ENCODE results near the gene FHIT. TPM values are rescaled to one million over a fixed set of nuclear protein-coding genes. Genes with fewer than 3 reads are reported as not detected.

FHIT gene
- total and polyA plus RNA-seq, 4 donors = 2.1 to 14.7 (median 6.6) TPM

DNA sequence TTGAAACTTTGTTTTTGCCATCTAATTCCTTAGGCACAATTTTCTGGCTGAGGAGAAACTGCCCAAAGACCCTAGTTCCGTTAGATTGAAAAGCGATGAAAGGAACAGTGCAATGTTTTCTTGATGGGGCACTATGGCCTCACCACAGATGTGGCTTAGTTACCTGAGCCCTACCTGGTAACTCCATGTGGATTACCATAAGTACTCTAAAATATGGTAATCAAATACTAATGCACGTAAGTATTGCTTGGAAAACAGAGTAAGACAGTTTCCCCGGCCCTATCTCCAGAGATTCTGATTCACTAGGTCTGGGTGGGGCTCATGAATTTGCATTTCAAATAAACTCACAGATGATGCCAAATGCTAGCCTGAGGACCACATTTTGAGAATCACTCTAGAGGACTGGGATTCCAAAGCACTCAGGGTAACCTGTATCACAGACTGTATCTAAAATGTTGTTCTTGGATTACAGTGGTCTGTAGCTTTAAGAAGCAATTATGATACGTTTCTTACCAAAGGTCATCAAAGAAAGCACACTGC lies 806.3 kb downstream of the FHIT start (continued):
- TF ChIP-seq ATF3 (IDR thresholded peaks at IDR 0.05) (no peak), TAF1 (conservative IDR thresholded peaks at IDR 0.05) (no peak)

DNA sequence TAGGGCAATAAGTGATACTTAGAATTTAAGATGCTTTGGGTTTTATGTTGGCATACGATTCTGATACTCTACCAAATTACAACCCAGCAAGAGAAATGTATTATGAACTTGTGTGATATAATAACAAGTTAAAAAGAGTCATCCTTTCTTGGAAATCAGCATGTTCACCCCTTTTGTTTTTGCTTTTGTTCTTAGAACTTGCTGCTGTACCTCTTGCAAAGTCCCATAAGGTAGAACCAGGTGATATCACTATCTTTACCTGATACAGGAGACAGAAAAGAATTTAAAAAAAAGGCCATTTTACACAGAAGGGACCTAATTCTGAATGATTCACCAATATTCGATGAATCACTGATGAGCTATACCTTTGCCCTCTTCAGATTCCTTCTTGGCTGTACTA lies 810.4 kb downstream of the FHIT start:
- WGBS = 93% methylated on average over 2 of the region's 2 CpGs
- TF ChIP-seq, protein P1, sequence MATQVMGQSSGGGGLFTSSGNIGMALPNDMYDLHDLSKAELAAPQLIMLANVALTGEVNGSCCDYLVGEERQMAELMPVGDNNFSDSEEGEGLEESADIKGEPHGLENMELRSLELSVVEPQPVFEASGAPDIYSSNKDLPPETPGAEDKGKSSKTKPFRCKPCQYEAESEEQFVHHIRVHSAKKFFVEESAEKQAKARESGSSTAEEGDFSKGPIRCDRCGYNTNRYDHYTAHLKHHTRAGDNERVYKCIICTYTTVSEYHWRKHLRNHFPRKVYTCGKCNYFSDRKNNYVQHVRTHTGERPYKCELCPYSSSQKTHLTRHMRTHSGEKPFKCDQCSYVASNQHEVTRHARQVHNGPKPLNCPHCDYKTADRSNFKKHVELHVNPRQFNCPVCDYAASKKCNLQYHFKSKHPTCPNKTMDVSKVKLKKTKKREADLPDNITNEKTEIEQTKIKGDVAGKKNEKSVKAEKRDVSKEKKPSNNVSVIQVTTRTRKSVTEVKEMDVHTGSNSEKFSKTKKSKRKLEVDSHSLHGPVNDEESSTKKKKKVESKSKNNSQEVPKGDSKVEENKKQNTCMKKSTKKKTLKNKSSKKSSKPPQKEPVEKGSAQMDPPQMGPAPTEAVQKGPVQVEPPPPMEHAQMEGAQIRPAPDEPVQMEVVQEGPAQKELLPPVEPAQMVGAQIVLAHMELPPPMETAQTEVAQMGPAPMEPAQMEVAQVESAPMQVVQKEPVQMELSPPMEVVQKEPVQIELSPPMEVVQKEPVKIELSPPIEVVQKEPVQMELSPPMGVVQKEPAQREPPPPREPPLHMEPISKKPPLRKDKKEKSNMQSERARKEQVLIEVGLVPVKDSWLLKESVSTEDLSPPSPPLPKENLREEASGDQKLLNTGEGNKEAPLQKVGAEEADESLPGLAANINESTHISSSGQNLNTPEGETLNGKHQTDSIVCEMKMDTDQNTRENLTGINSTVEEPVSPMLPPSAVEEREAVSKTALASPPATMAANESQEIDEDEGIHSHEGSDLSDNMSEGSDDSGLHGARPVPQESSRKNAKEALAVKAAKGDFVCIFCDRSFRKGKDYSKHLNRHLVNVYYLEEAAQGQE (IDR thresholded peaks at IDR 0.05) = no peak
- Histone ChIP-seq H3K27ac (ENCODE audit: low read depth in 1 of 2, low read length in 2 of 2) (no peak overlapping the region), H3K4me3 (ENCODE audit: low read depth in 1 of 3, low read length in 3 of 3) (no peak overlapping the region), H3K4me1 (ENCODE audit: control insufficient read depth in 4 of 4, insufficient read depth in 4 of 4, low read length in 3 of 4) (no peaks in the 10 kb centered on the region), H3K36me3 (ENCODE audit: control insufficient read depth in 4 of 4, insufficient read depth in 3 of 4, low read depth in 1 of 4, low read length in 3 of 4) (no peaks in the 10 kb centered on the region), H3K9me3 (ENCODE audit: control insufficient read depth in 4 of 4, low read length in 3 of 4) (no peaks in the 10 kb centered on the region), H3K27me3 (ENCODE audit: control insufficient read depth in 4 of 4, insufficient read depth in 4 of 4, low read length in 3 of 4) (no peaks in the 10 kb centered on the region), H3K9ac (ENCODE audit: low read depth in 1 of 2, low read length in 2 of 2) (no peak overlapping the region)
- no peak for DNase-seq (ENCODE audit: low spot score)

GRCh38 chr3:60435941-60436650 lies 815.2 kb downstream of the FHIT start:
- H3K27ac ChIP-seq (ENCODE audit: low read depth in 1 of 2, low read length in 2 of 2) = no peak overlapping the region
- WGBS = 95% methylated on average over 4 of the region's 4 CpGs
- no peak overlapping the region for H3K9ac ChIP-seq (ENCODE audit: low read depth in 1 of 2, low read length in 2 of 2)
- no peak for DNase-seq (ENCODE audit: low spot score)
- H3K27me3 ChIP-seq (ENCODE audit: control insufficient read depth in 4 of 4, insufficient read depth in 4 of 4, low read length in 3 of 4) = no peaks in the 10 kb centered on the region
- no peaks in the 10 kb centered on the region for H3K36me3 ChIP-seq (ENCODE audit: control insufficient read depth in 4 of 4, insufficient read depth in 3 of 4, low read depth in 1 of 4, low read length in 3 of 4)
- H3K9me3 ChIP-seq (ENCODE audit: control insufficient read depth in 4 of 4, low read length in 3 of 4) = no peaks in the 10 kb centered on the region
- H3K4me1 ChIP-seq (ENCODE audit: control insufficient read depth in 4 of 4, insufficient read depth in 4 of 4, low read length in 3 of 4) = no peaks in the 10 kb centered on the region
- no peak for TF ChIP-seq RAD21 (IDR thresholded peaks at IDR 0.05)
- TF ChIP-seq, protein P2, sequence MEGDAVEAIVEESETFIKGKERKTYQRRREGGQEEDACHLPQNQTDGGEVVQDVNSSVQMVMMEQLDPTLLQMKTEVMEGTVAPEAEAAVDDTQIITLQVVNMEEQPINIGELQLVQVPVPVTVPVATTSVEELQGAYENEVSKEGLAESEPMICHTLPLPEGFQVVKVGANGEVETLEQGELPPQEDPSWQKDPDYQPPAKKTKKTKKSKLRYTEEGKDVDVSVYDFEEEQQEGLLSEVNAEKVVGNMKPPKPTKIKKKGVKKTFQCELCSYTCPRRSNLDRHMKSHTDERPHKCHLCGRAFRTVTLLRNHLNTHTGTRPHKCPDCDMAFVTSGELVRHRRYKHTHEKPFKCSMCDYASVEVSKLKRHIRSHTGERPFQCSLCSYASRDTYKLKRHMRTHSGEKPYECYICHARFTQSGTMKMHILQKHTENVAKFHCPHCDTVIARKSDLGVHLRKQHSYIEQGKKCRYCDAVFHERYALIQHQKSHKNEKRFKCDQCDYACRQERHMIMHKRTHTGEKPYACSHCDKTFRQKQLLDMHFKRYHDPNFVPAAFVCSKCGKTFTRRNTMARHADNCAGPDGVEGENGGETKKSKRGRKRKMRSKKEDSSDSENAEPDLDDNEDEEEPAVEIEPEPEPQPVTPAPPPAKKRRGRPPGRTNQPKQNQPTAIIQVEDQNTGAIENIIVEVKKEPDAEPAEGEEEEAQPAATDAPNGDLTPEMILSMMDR (IDR thresholded peaks at IDR 0.05; ENCODE audit: low read depth, low read length, missing input control) = no peak
- TF ChIP-seq FOXA2 (IDR thresholded peaks at IDR 0.05) = no peak
- TF ChIP-seq EGR1 (IDR thresholded peaks at IDR 0.05; ENCODE audit: low read depth in 2 of 2) = no peak
- TF ChIP-seq TAF1 (conservative IDR thresholded peaks at IDR 0.05) = no peak
- no peak for TF ChIP-seq HNF4G (IDR thresholded peaks at IDR 0.05)
- no peak for TF ChIP-seq MAX (IDR thresholded peaks at IDR 0.05)
- TF ChIP-seq ATF3 (IDR thresholded peaks at IDR 0.05) = no peak
- TF ChIP-seq RXRA (IDR thresholded peaks at IDR 0.05) = no peak
- no peak for TF ChIP-seq JUND (IDR thresholded peaks at IDR 0.05)
- TF ChIP-seq SP1 (IDR thresholded peaks at IDR 0.05) = no peak
- TF ChIP-seq GABPA (IDR thresholded peaks at IDR 0.05 in 1 of 2, conservative IDR thresholded peaks at IDR 0.05 in 1 of 2) = no peak
- TF ChIP-seq HNF4A (conservative IDR thresholded peaks at IDR 0.05) = no peak
- no peak for TF ChIP-seq ZBTB33 (IDR thresholded peaks at IDR 0.05)
- no peak for TF ChIP-seq FOXA1 (IDR thresholded peaks at IDR 0.05)
- no peak overlapping the region for H3K4me3 ChIP-seq (ENCODE audit: low read depth in 1 of 3, low read length in 3 of 3)

Measured in liver (tissue), 9 donors.